GM21381 (cell line): ENCODE results near the gene IFITM1.
"Not testable (repeated sequence)": the region's sequence is repeated elsewhere in the genome, so short reads cannot be mapped to it uniquely, and the experiment has no call there.

Experiments used
- ATAC-seq: cut with Tn5 transposase; IDR thresholded peaks from one replicate; pipeline ENCODE4 v1.9.1; 2021; ENCODE audit warnings: mild to moderate bottlenecking, moderate library complexity; ENCODE audit not compliant: unreplicated experiment

The IFITM1 gene

GRCh38 chr11:340539-341512 lies 27.0 kb downstream of the IFITM1 start:
- ATAC-seq, result no peak

- no peak for ATAC-seq
Observed at GRCh38 chr11:342328-342727, 28.5 kb downstream of the IFITM1 start.

- ATAC-seq, result no peak
Observed at GRCh38 chr11:344836-345578, 31.2 kb downstream of the IFITM1 start.

GRCh38 chr11:346529-346928 lies 32.7 kb downstream of the IFITM1 start:
- no peak for ATAC-seq

GRCh38 chr11:349270-349954 lies 35.6 kb downstream of the IFITM1 start:
- ATAC-seq, result not testable (repeated sequence)

- not testable (repeated sequence) for ATAC-seq
Observed at GRCh38 chr11:350033-350722, 36.3 kb downstream of the IFITM1 start.

- peak; percentile 55 for ATAC-seq
Observed at GRCh38 chr11:350723-351255, 36.9 kb downstream of the IFITM1 start.

GRCh38 chr11:351411-351810 lies 37.6 kb downstream of the IFITM1 start:
- no peak for ATAC-seq

GRCh38 chr11:352456-353031 lies 38.7 kb downstream of the IFITM1 start:
- ATAC-seq, result no peak

- ATAC-seq, result no peak
Observed at GRCh38 chr11:353179-353873, 39.5 kb downstream of the IFITM1 start.

GRCh38 chr11:355581-356458 lies 42.0 kb downstream of the IFITM1 start:
- peak; percentile 73 for ATAC-seq

- ATAC-seq, result no peak
Observed at GRCh38 chr11:356610-357009, 42.8 kb downstream of the IFITM1 start.

GRCh38 chr11:357582-357981 lies 43.7 kb downstream of the IFITM1 start:
- no peak for ATAC-seq

GRCh38 chr11:358129-358800 lies 44.4 kb downstream of the IFITM1 start:
- ATAC-seq, result no peak

GRCh38 chr11:359181-359714 lies 45.4 kb downstream of the IFITM1 start:
- no peak for ATAC-seq

GRCh38 chr11:360326-361280 lies 46.8 kb downstream of the IFITM1 start:
- ATAC-seq, result no peak
